GM19023 (cell line): ENCODE data around the gene HOXA10.
A peak's percentile ranks its signal among the peaks of the same experiment; 100 is the strongest.

Experiments
- ATAC-seq: cut with Tn5 transposase; IDR thresholded peaks from one replicate; pipeline ENCODE4 v1.9.1; 2021; ENCODE audit warnings: mild to moderate bottlenecking, moderate library complexity; ENCODE audit not compliant: unreplicated experiment

HOXA10 gene

GRCh38 chr7:27168265-27168947, 5.7 kb downstream of the HOXA10 start:
- ATAC-seq: no peak

GRCh38 chr7:27167916-27168264, 6.2 kb downstream of the HOXA10 start:
- ATAC-seq: no peak

- ATAC-seq: no peak
Measured at GRCh38 chr7:27166531-27167505, 7.3 kb downstream of the HOXA10 start.

- no peak for ATAC-seq
Measured at GRCh38 chr7:27165996-27166530, 8.1 kb downstream of the HOXA10 start.

GRCh38 chr7:27165089-27165995, 8.8 kb downstream of the HOXA10 start, which contains the start of gene HOXA9:
Gene HOXA9, minus strand, starts transcription at chr7:27165537. Its CDS starts 80 bp downstream, at chr7:27165457.
- no peak for ATAC-seq

- no peak for ATAC-seq
Measured at GRCh38 chr7:27164367-27165088, 9.6 kb downstream of the HOXA10 start.

- ATAC-seq: no peak
Measured at GRCh38 chr7:27164045-27164366, 10.1 kb downstream of the HOXA10 start.

GRCh38 chr7:27163288-27164044, 10.7 kb downstream of the HOXA10 start:
- ATAC-seq: no peak

GRCh38 chr7:27162561-27163287, 11.4 kb downstream of the HOXA10 start:
- ATAC-seq: no peak

- no peak for ATAC-seq
Measured at GRCh38 chr7:27161721-27162560, 12.2 kb downstream of the HOXA10 start.

GRCh38 chr7:27161214-27161720, 12.9 kb downstream of the HOXA10 start:
- no peak for ATAC-seq

GRCh38 chr7:27160546-27161213, 13.4 kb downstream of the HOXA10 start:
- ATAC-seq: peak; percentile 58

- ATAC-seq: no peak
Measured at GRCh38 chr7:27160145-27160545, 14.0 kb downstream of the HOXA10 start.

- no peak for ATAC-seq
Measured at GRCh38 chr7:27159266-27160144, 14.6 kb downstream of the HOXA10 start.

- ATAC-seq: no peak
Measured at GRCh38 chr7:27158436-27159265, 15.5 kb downstream of the HOXA10 start.
